Measurements from ENCODE around the gene GALNT18. TPM values are rescaled to one million over a fixed set of nuclear protein-coding genes. Genes with fewer than 3 reads are reported as not detected.

Gene GALNT18
- total and polyA plus RNA-seq, 8 donors, result 16.4 to 42.6 (median 23.0) TPM

GRCh38 chr11:11533057-11533456 is 88.7 kb downstream of the GALNT18 start:
- intact Hi-C loops (cut with DNase I), result no loop called here
- no peak for DNase-seq
- Histone ChIP-seq H3K36me3 (no peaks in the 10 kb centered on the region), H3K9me3 (no peaks in the 10 kb centered on the region), H3K4me1 (peaks cover 0 to 23% of the 10 kb centered on the region in 2 donors), H3K4me3 (no peak overlapping the region), H3K27ac (no peak overlapping the region), H3K27me3 (no peaks in the 10 kb centered on the region)
- ATAC-seq, result no peak
- no peak for TF ChIP-seq CTCF (IDR thresholded peaks at IDR 0.05)

GRCh38 chr11:11532574-11532973 is 89.2 kb downstream of the GALNT18 start:
- H3K9me3 ChIP-seq, result no peaks in the 10 kb centered on the region
- TF ChIP-seq CTCF (IDR thresholded peaks at IDR 0.05), result no peak
- no peaks in the 10 kb centered on the region for H3K36me3 ChIP-seq
- H3K4me3 ChIP-seq, result no peak overlapping the region
- ATAC-seq, result no peak
- peaks cover 0 to 22% of the 10 kb centered on the region in 2 donors for H3K4me1 ChIP-seq
- no peak overlapping the region for H3K27ac ChIP-seq
- no peak for DNase-seq
- H3K27me3 ChIP-seq, result no peaks in the 10 kb centered on the region
- intact Hi-C loops (cut with DNase I), result no loop called here

- H3K27ac ChIP-seq, result no peak overlapping the region
- no peaks in the 10 kb centered on the region for H3K36me3 ChIP-seq
- no peaks in the 10 kb centered on the region for H3K27me3 ChIP-seq
- ATAC-seq, result peak; percentile 54
- no peak for TF ChIP-seq CTCF (IDR thresholded peaks at IDR 0.05)
- intact Hi-C loops (cut with DNase I), result no loop called here
- H3K4me3 ChIP-seq, result no peak overlapping the region
- DNase-seq, result no peak
- peaks cover 0 to 13% of the 10 kb centered on the region in 2 donors for H3K4me1 ChIP-seq
- H3K9me3 ChIP-seq, result no peaks in the 10 kb centered on the region
These were observed 90.5 kb downstream of the GALNT18 start for GRCh38 chr11:11531131-11531908.

- Histone ChIP-seq H3K27ac (no peak overlapping the region), H3K36me3 (no peaks in the 10 kb centered on the region), H3K4me1 (no peaks in the 10 kb centered on the region), H3K27me3 (no peaks in the 10 kb centered on the region), H3K4me3 (no peak overlapping the region), H3K9me3 (no peaks in the 10 kb centered on the region)
- no peak for TF ChIP-seq CTCF (IDR thresholded peaks at IDR 0.05)
- ATAC-seq (no peak), DNase-seq (no peak)
- intact Hi-C loops (cut with DNase I), result no loop called here
These were observed 92.8 kb downstream of the GALNT18 start for GRCh38 chr11:11528986-11529385.

GRCh38 chr11:11525283-11525682 is 96.5 kb downstream of the GALNT18 start:
- Histone ChIP-seq H3K27me3 (no peaks in the 10 kb centered on the region), H3K4me1 (peaks cover 0 to 14% of the 10 kb centered on the region in 2 donors), H3K27ac (no peak overlapping the region), H3K36me3 (no peaks in the 10 kb centered on the region), H3K9me3 (no peaks in the 10 kb centered on the region), H3K4me3 (no peak overlapping the region)
- ATAC-seq (no peak), DNase-seq (no peak)
- no peak for TF ChIP-seq CTCF (IDR thresholded peaks at IDR 0.05)
- intact Hi-C loops (cut with DNase I), result no loop called here
